Measurements from ENCODE around the gene FMNL2.

FMNL2 gene

GRCh38 chr2:152560873-152561595, 226.1 kb downstream of the FMNL2 start:
- CTCF ChIA-PET = interaction anchor here (0.8 to 1.2 kb wide), 3 partner anchors 11 to 97 kb away, joined by 3 read pairs; no protein-coding TSS in a partner anchor
- POLR2A ChIA-PET = no interaction called here
- no peak for TF ChIP-seq CTCF (IDR thresholded peaks at IDR 0.05; ENCODE audit: insufficient read depth, low read length, missing control alignments)
- DNase-seq (ENCODE audit: low read depth, low spot score) = no peak
- H3K4me3 ChIP-seq (ENCODE audit: low read depth, low read length) = no peak overlapping the region

GRCh38 chr2:152562198-152562884, 227.4 kb downstream of the FMNL2 start:
- no peak overlapping the region for H3K4me3 ChIP-seq (ENCODE audit: low read depth, low read length)
- no peak for TF ChIP-seq CTCF (IDR thresholded peaks at IDR 0.05; ENCODE audit: insufficient read depth, low read length, missing control alignments)
- POLR2A ChIA-PET = no interaction called here
- CTCF ChIA-PET = no interaction called here
- DNase-seq (ENCODE audit: low read depth, low spot score) = no peak

- no peak for TF ChIP-seq CTCF (IDR thresholded peaks at IDR 0.05; ENCODE audit: insufficient read depth, low read length, missing control alignments)
- ChIA-PET CTCF (interaction anchor here (0.9 to 1.4 kb wide), 3 partner anchors 9 to 73 kb away, joined by 3 to 4 read pairs (median 3); no protein-coding TSS in a partner anchor), POLR2A (no interaction called here)
- DNase-seq (ENCODE audit: low read depth, low spot score) = no peak
- no peak overlapping the region for H3K4me3 ChIP-seq (ENCODE audit: low read depth, low read length)
These were observed 228.8 kb downstream of the FMNL2 start for GRCh38 chr2:152563764-152564163.

GRCh38 chr2:152564754-152565551, 230.0 kb downstream of the FMNL2 start:
- POLR2A ChIA-PET = no interaction called here
- no peak for TF ChIP-seq CTCF (IDR thresholded peaks at IDR 0.05; ENCODE audit: insufficient read depth, low read length, missing control alignments)
- CTCF ChIA-PET = interaction anchor here (0.8 kb wide), 1 partner anchor 22 kb away, joined by 3 read pairs; no protein-coding TSS in a partner anchor
- H3K4me3 ChIP-seq (ENCODE audit: low read depth, low read length) = no peak overlapping the region
- no peak for DNase-seq (ENCODE audit: low read depth, low spot score)

GRCh38 chr2:152565884-152566727, 231.1 kb downstream of the FMNL2 start:
- H3K4me3 ChIP-seq (ENCODE audit: low read depth, low read length) = no peak overlapping the region
- DNase-seq (ENCODE audit: low read depth, low spot score) = no peak
- ChIA-PET CTCF (interaction anchor here (0.8 kb wide), 1 partner anchor 23 kb away, joined by 3 read pairs; no protein-coding TSS in a partner anchor), POLR2A (no interaction called here)
- TF ChIP-seq CTCF (IDR thresholded peaks at IDR 0.05; ENCODE audit: insufficient read depth, low read length, missing control alignments) = no peak

All from AG04449 (cell line).